Endodermal cell (in vitro differentiated cells): ENCODE results near the gene CCDC167. TPM values are rescaled to one million over a fixed set of nuclear protein-coding genes. Genes with fewer than 3 reads are reported as not detected.

ENCODE experiments used
- DNase-seq: peaks from one replicate; pipeline ENCODE4 v3.0.0-alpha.2; 2017
- H3K27ac ChIP-seq: 2 replicates; pipeline ENCODE4 v1.5.1; 2013; ENCODE audit warnings: mild to moderate bottlenecking, low read depth, low read length, moderate library complexity
- H3K27me3 ChIP-seq: 2 replicates; pipeline ENCODE4 v1.6.1; 2013; ENCODE audit warnings: mild to moderate bottlenecking, low read length, moderate library complexity; ENCODE audit not compliant: insufficient read depth, control insufficient read depth, poor library complexity, severe bottlenecking
- H3K36me3 ChIP-seq: 2 replicates; pipeline ENCODE4 v1.7.0; 2013; ENCODE audit warnings: mild to moderate bottlenecking, low read length, moderate library complexity; ENCODE audit not compliant: control insufficient read depth, insufficient read depth
- H3K4me1 ChIP-seq: one replicate; pipeline ENCODE4 v1.7.0; 2013; ENCODE audit warnings: low read length; ENCODE audit not compliant: control insufficient read depth, insufficient read depth
- H3K4me3 ChIP-seq: 2 replicates; pipeline ENCODE4 v1.5.1; 2013; ENCODE audit warnings: mild to moderate bottlenecking, low read length, moderate library complexity
- H3K9ac ChIP-seq: 2 replicates; pipeline ENCODE4 v1.6.1; 2013; ENCODE audit warnings: mild to moderate bottlenecking, low read length, moderate library complexity; ENCODE audit not compliant: poor library complexity, severe bottlenecking; ENCODE audit errors: extremely low read depth
- H3K9me3 ChIP-seq: 2 replicates; pipeline ENCODE4 v1.6.1; 2013; ENCODE audit warnings: mild to moderate bottlenecking, low read length, moderate library complexity; ENCODE audit not compliant: control insufficient read depth
- H3K27ac Mint-ChIP-seq: 2 replicates; pipeline ENCODE4 v1.8.0; 2020; ENCODE audit warnings: mixed read lengths
- H3K27me3 Mint-ChIP-seq: 2 replicates; pipeline ENCODE4 v1.8.0; 2021; ENCODE audit warnings: mild to moderate bottlenecking, mixed read lengths; ENCODE audit not compliant: insufficient read depth
- H3K36me3 Mint-ChIP-seq: 2 replicates; pipeline ENCODE4 v1.8.0; 2020; ENCODE audit warnings: low read depth, mixed read lengths
- H3K4me1 Mint-ChIP-seq: 2 replicates; pipeline ENCODE4 v1.8.0; 2020; ENCODE audit warnings: mixed read lengths
- H3K4me3 Mint-ChIP-seq: 2 replicates; pipeline ENCODE4 v1.8.0; 2020; ENCODE audit warnings: mild to moderate bottlenecking, moderate library complexity, mixed read lengths
- H3K9me3 Mint-ChIP-seq: 2 replicates; pipeline ENCODE4 v1.8.0; 2020; ENCODE audit warnings: mild to moderate bottlenecking, mixed read lengths
- WGBS, 2 experiments: methylation state at CpG; one replicate each; pipeline versions ENCODE4 v1.1.5 to v1.1.7; 2013; ENCODE audit warnings: missing lambda C conversion rate in 2 of 2, mixed read lengths in 1 of 2; ENCODE audit not compliant: insufficient coverage in 1 of 2, insufficient read length in 1 of 2; 5-methylcytosine and 5-hydroxymethylcytosine counted together
- total RNA-seq, 2 donors: library from RNA; stranded (reverse); fragmentation: NEBNext Ultra II Directional in 1 of 2; extraction: Animal tissue kit (Norgen Biotek cat#: 25700) in 1 of 2; gene quantifications; 2 replicates in 1 of 2; 3 replicates in 1 of 2; pipeline ENCODE4 v1.2.1, GENCODE V29; 2021
- TF ChIP-seq, protein P1 (sequence below): fragments of 200-600 bp; sonication (generic); conservative IDR thresholded peaks from 2 replicates; pipeline ENCODE4 v1.5.0; 2021; ENCODE audit warnings: antibody characterized with exemption, mild to moderate bottlenecking

Gene CCDC167
- total RNA-seq, 2 donors from 2014 or later: 60.4 to 66.1 TPM

DNA sequence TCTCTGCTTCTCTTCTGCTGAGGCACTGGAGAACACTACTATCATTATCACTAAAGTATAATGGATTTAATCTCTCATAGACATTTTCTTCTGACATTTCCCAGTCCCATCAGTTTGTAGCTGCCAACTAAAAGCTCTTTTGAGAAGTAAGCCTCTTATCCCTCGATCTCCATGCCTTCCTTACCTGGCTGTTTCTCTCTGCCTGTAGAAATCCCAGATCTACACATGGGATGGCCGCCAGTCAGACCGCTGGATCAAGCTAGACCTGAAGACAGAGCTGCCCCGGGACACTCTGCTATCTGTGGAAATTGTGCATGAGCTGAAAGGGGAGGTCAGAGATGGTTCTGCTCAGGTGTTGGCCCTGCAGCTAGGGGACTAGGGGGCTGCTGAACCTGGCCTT, 25.4 kb downstream of the CCDC167 start:
- Histone ChIP-seq H3K36me3 (peaks cover 78% of the 10 kb centered on the region), H3K9me3 (peaks cover 6% of the 10 kb centered on the region), H3K4me3 (no peak overlapping the region), H3K27me3 (no peaks in the 10 kb centered on the region), H3K9ac (no peak overlapping the region), H3K27ac (no peak overlapping the region), H3K4me1 (no peaks in the 10 kb centered on the region)
- no peaks in the 10 kb centered on the region for H3K9me3 Mint-ChIP-seq
- 94 to 97% methylated on average over 4 of the region's 4 CpGs for WGBS, 2 experiments
- H3K36me3 Mint-ChIP-seq: peaks cover 90% of the 10 kb centered on the region
- H3K27me3 Mint-ChIP-seq: no peaks in the 10 kb centered on the region
- DNase-seq: peak; percentile 17
- TF ChIP-seq, protein P1, sequence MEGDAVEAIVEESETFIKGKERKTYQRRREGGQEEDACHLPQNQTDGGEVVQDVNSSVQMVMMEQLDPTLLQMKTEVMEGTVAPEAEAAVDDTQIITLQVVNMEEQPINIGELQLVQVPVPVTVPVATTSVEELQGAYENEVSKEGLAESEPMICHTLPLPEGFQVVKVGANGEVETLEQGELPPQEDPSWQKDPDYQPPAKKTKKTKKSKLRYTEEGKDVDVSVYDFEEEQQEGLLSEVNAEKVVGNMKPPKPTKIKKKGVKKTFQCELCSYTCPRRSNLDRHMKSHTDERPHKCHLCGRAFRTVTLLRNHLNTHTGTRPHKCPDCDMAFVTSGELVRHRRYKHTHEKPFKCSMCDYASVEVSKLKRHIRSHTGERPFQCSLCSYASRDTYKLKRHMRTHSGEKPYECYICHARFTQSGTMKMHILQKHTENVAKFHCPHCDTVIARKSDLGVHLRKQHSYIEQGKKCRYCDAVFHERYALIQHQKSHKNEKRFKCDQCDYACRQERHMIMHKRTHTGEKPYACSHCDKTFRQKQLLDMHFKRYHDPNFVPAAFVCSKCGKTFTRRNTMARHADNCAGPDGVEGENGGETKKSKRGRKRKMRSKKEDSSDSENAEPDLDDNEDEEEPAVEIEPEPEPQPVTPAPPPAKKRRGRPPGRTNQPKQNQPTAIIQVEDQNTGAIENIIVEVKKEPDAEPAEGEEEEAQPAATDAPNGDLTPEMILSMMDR: no peak
- H3K4me1 Mint-ChIP-seq: no peaks in the 10 kb centered on the region
- no peak overlapping the region for H3K27ac Mint-ChIP-seq
- no peak overlapping the region for H3K4me3 Mint-ChIP-seq

DNA sequence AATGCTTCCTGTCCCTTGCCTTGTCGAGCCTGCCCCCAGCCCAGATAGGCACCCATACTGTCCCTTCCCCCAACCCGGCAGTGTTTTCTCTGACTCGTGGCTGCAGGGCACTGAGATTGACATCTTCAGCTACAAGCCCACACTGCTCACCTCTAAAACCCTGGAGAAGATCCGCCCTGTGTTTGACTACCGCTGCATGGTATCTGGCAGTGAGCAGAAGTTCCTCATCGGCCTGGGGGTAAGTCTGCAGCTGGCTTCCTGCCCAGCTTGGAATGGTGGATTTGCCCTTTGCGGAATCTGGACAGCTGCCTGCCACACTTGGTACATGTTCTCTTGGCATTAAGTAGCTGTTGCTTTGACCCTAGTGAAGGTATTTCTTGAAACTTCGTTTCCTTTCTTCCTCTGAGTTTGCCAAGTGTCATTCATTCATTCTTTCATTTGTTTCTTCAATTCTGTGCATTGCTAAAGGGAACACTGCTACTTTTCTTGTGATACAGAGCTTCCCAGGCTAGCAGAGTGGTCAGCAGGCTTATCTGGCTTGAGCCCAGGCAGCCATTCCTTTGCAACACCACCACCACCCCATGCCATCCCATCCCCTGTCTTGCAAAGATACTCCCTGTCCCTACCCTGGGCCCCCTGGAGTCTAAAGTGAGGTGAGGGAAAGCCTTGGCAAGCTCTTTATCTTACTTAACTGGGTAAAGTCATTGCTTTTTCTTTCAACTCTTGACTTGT, 26.2 kb downstream of the CCDC167 start:
- Mint-ChIP-seq H3K36me3 (peaks cover 90% of the 10 kb centered on the region), H3K27ac (no peak overlapping the region), H3K4me1 (no peaks in the 10 kb centered on the region), H3K9me3 (no peaks in the 10 kb centered on the region), H3K27me3 (no peaks in the 10 kb centered on the region), H3K4me3 (no peak overlapping the region)
- Histone ChIP-seq H3K27me3 (no peaks in the 10 kb centered on the region), H3K36me3 (peaks cover 75% of the 10 kb centered on the region), H3K4me1 (no peaks in the 10 kb centered on the region), H3K4me3 (no peak overlapping the region), H3K9ac (no peak overlapping the region), H3K9me3 (peaks cover 8% of the 10 kb centered on the region), H3K27ac (no peak overlapping the region)
- 92 to 93% methylated on average over 8 of the region's 8 CpGs for WGBS, 2 experiments
- peak; percentile 24 for DNase-seq
- TF ChIP-seq, protein P1: no peak

DNA sequence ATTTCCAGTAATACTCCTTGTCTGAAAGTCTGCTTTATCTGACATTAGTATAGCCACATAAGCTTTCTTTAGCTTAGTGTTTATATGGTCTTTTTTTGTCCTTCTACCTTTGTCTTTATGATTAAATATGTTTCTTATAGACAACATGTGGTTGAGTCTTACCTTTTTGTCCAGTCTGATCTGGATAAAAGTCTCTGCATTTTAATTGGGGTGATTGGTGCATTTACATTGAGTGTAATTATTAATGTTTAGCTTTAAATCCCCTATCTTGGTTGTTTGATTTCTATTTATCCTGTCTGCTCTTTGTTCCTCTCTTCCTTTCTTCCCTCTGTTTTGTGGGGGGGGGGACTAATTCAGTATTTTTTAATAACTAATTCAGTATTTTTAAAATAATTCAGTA, 32.0 kb downstream of the CCDC167 start:
- Histone ChIP-seq H3K36me3 (peaks cover 74% of the 10 kb centered on the region), H3K4me3 (peak overlapping the region; percentile 51), H3K9ac (no peak overlapping the region), H3K4me1 (no peaks in the 10 kb centered on the region), H3K27me3 (no peaks in the 10 kb centered on the region), H3K9me3 (peaks cover 32% of the 10 kb centered on the region), H3K27ac (no peak overlapping the region)
- H3K9me3 Mint-ChIP-seq: peaks cover 21% of the 10 kb centered on the region
- no peak overlapping the region for H3K4me3 Mint-ChIP-seq
- no peak overlapping the region for H3K27ac Mint-ChIP-seq
- H3K27me3 Mint-ChIP-seq: no peaks in the 10 kb centered on the region
- peaks cover 84% of the 10 kb centered on the region for H3K36me3 Mint-ChIP-seq
- H3K4me1 Mint-ChIP-seq: no peaks in the 10 kb centered on the region
- no peak for DNase-seq
- TF ChIP-seq, protein P1: no peak
